GM19035 (cell line): Measurements from ENCODE around the gene DNMBP.
"Not testable (repeated sequence)": the region's sequence is repeated elsewhere in the genome, so short reads cannot be mapped to it uniquely, and the experiment has no call there.

Experiments
- ATAC-seq: cut with Tn5 transposase; IDR thresholded peaks from one replicate; pipeline ENCODE4 v1.9.1; 2021; ENCODE audit not compliant: unreplicated experiment

DNMBP gene

GRCh38 chr10:99869581-99870122 lies 140.1 kb downstream of the DNMBP start:
- ATAC-seq = no peak

GRCh38 chr10:99867250-99867649 lies 142.5 kb downstream of the DNMBP start:
- ATAC-seq = not testable (repeated sequence)

- not testable (repeated sequence) for ATAC-seq
These were observed 146.1 kb downstream of the DNMBP start for GRCh38 chr10:99863535-99864240.

- ATAC-seq = no peak
These were observed 149.3 kb downstream of the DNMBP start for GRCh38 chr10:99860466-99860865.

- no peak for ATAC-seq
These were observed 150.2 kb downstream of the DNMBP start for GRCh38 chr10:99859585-99859984.

GRCh38 chr10:99858849-99859248 lies 150.9 kb downstream of the DNMBP start:
- ATAC-seq = no peak

- no peak for ATAC-seq
These were observed 154.2 kb downstream of the DNMBP start for GRCh38 chr10:99855479-99856071.

GRCh38 chr10:99854860-99855259 lies 154.9 kb downstream of the DNMBP start:
- ATAC-seq = no peak

GRCh38 chr10:99853655-99854054 lies 156.1 kb downstream of the DNMBP start:
- ATAC-seq = no peak

- ATAC-seq = no peak
These were observed 157.1 kb downstream of the DNMBP start for GRCh38 chr10:99852481-99853213.

- no peak for ATAC-seq
These were observed 157.9 kb downstream of the DNMBP start for GRCh38 chr10:99851825-99852224.

- ATAC-seq = no peak
These were observed 158.9 kb downstream of the DNMBP start for GRCh38 chr10:99850767-99851340.

- ATAC-seq = no peak
These were observed 159.6 kb downstream of the DNMBP start for GRCh38 chr10:99850021-99850766.

- ATAC-seq = no peak
These were observed 160.2 kb downstream of the DNMBP start for GRCh38 chr10:99849536-99849935.

- ATAC-seq = no peak
These were observed 160.7 kb downstream of the DNMBP start for GRCh38 chr10:99849057-99849456.

- peak; percentile 74 for ATAC-seq
These were observed 163.8 kb downstream of the DNMBP start for GRCh38 chr10:99845837-99846382.

GRCh38 chr10:99844433-99844955 lies 165.3 kb downstream of the DNMBP start:
- no peak for ATAC-seq

GRCh38 chr10:99843310-99843709 lies 166.4 kb downstream of the DNMBP start:
- ATAC-seq = no peak

- ATAC-seq = no peak
These were observed 168.0 kb downstream of the DNMBP start for GRCh38 chr10:99841746-99842145.

GRCh38 chr10:99840859-99841258 lies 168.9 kb downstream of the DNMBP start:
- not testable (repeated sequence) for ATAC-seq
